Natural killer cell (primary cell): ENCODE results near the gene RTP5. TPM values are rescaled to one million over a fixed set of nuclear protein-coding genes. Genes with fewer than 3 reads are reported as not detected.
"Not testable (repeated sequence)": the region's sequence is repeated elsewhere in the genome, so short reads cannot be mapped to it uniquely, and the experiment has no call there.

Experiments
- ATAC-seq, 3 donors: fragments of 150-1000 bp in 2 of 3; fragments of 200-7000 bp in 1 of 3; cut with Tn5 transposase; 1 replicate in 1 of 3; 2 replicates in 2 of 3; pipeline ENCODE4 v1.10.0; 2021; ENCODE audit warnings: mild to moderate bottlenecking in 2 of 3, moderate library complexity in 2 of 3
- DNase-seq, 2 donors: peaks; one replicate each; pipeline versions ENCODE4 v3.0.0 to v3.0.0-alpha.2; 2013 to 2021; ENCODE audit warnings: mixed read lengths in 1 of 2
- H3K27ac ChIP-seq: one replicate; pipeline ENCODE4 v1.5.1; 2013; ENCODE audit warnings: mild to moderate bottlenecking, low read length
- H3K27me3 ChIP-seq: one replicate; pipeline ENCODE4 v1.6.1; 2013; ENCODE audit warnings: low read length; ENCODE audit not compliant: control insufficient read depth, insufficient read depth
- H3K36me3 ChIP-seq: one replicate; pipeline ENCODE4 v1.6.1; 2013; ENCODE audit warnings: low read length; ENCODE audit not compliant: control insufficient read depth, insufficient read depth
- H3K4me1 ChIP-seq: one replicate; pipeline ENCODE4 v1.6.1; 2013; ENCODE audit warnings: low read length; ENCODE audit not compliant: control insufficient read depth, insufficient read depth
- H3K4me3 ChIP-seq: one replicate; pipeline ENCODE4 v1.5.1; 2013; ENCODE audit warnings: low read length
- H3K9me3 ChIP-seq: one replicate; pipeline ENCODE4 v1.6.1; 2013; ENCODE audit warnings: low read length; ENCODE audit not compliant: control insufficient read depth, insufficient read depth
- H3K27ac Mint-ChIP-seq, 2 donors: one replicate each; pipeline ENCODE4 v1.8.0; 2022; ENCODE audit warnings: mild to moderate bottlenecking in 2 of 2, mixed read lengths in 2 of 2, moderate library complexity in 1 of 2
- H3K27me3 Mint-ChIP-seq, 2 donors: one replicate each; pipeline ENCODE4 v1.8.0; 2022; ENCODE audit warnings: low read depth in 2 of 2, mixed read lengths in 2 of 2
- H3K36me3 Mint-ChIP-seq: one replicate; pipeline ENCODE4 v1.8.0; 2022; ENCODE audit warnings: mixed read lengths
- H3K4me1 Mint-ChIP-seq, 2 donors: one replicate each; pipeline ENCODE4 v1.8.0; 2022; ENCODE audit warnings: mixed read lengths in 2 of 2
- H3K4me3 Mint-ChIP-seq: one replicate; pipeline ENCODE4 v1.8.0; 2022; ENCODE audit warnings: mild to moderate bottlenecking, moderate library complexity, mixed read lengths
- H3K9me3 Mint-ChIP-seq, 2 donors: one replicate each; pipeline ENCODE4 v1.8.0; 2022; ENCODE audit warnings: mixed read lengths in 2 of 2
- CTCF ChIP-seq: fragments of 200-600 bp; IDR thresholded peaks from one replicate; pipeline ENCODE4 v1.8.0; 2022; ENCODE audit warnings: antibody characterized with exemption
- WGBS: methylation state at CpG from one replicate; pipeline ENCODE4 v1.1.7; 2013; ENCODE audit warnings: missing lambda C conversion rate; ENCODE audit not compliant: insufficient coverage; 5-methylcytosine and 5-hydroxymethylcytosine counted together
- intact Hi-C: fragments of 100-400 bp; cut with micrococcal nuclease; formaldehyde crosslinking; loops from one replicate; pipeline ENCODE4 v1.14.2; 2022
- total RNA-seq, 4 donors: library from RNA; stranded (reverse); fragments of 120-200 nt in 1 of 4; gene quantifications; one replicate each; pipeline versions ENCODE4 v1.2.3 to v1.2.4, GENCODE V29; 2013 to 2022

The RTP5 gene
- total RNA-seq, 3 donors from 2014 or later (not counting 1 experiment from before 2014, with no cell fraction given) = 0.47 to 1.7 (median 0.68) TPM

- Histone ChIP-seq H3K4me1 (no peaks in the 10 kb centered on the region), H3K36me3 (no peaks in the 10 kb centered on the region), H3K27ac (no peak overlapping the region), H3K27me3 (no peaks in the 10 kb centered on the region), H3K4me3 (no peak overlapping the region), H3K9me3 (no peaks in the 10 kb centered on the region)
- H3K4me3 Mint-ChIP-seq = no peak overlapping the region
- H3K9me3 Mint-ChIP-seq = peaks cover 0 to 3% of the 10 kb centered on the region in 2 donors
- intact Hi-C loops = no loop called here
- H3K27ac Mint-ChIP-seq = no peak overlapping the region
- DNase-seq (no peak), ATAC-seq (no peak)
- no peak for TF ChIP-seq CTCF
- peaks cover 0 to 12% of the 10 kb centered on the region in 2 donors for H3K27me3 Mint-ChIP-seq
- 91% methylated on average over 10 of the region's 10 CpGs for WGBS
- peaks cover 0 to 6% of the 10 kb centered on the region in 2 donors for H3K4me1 Mint-ChIP-seq
- H3K36me3 Mint-ChIP-seq = no peaks in the 10 kb centered on the region
Observed at GRCh38 chr2:241911551-241911950, 42.0 kb downstream of the RTP5 start.

- Mint-ChIP-seq H3K36me3 (no peaks in the 10 kb centered on the region), H3K4me3 (no peak overlapping the region), H3K9me3 (peaks cover 0 to 3% of the 10 kb centered on the region in 2 donors), H3K4me1 (peaks cover 0 to 6% of the 10 kb centered on the region in 2 donors), H3K27ac (no peak overlapping the region), H3K27me3 (peaks cover 0 to 12% of the 10 kb centered on the region in 2 donors)
- WGBS = 94% methylated on average over 17 of the region's 17 CpGs
- Histone ChIP-seq H3K4me3 (no peak overlapping the region), H3K4me1 (no peaks in the 10 kb centered on the region), H3K27me3 (no peaks in the 10 kb centered on the region), H3K27ac (no peak overlapping the region), H3K9me3 (no peaks in the 10 kb centered on the region), H3K36me3 (no peaks in the 10 kb centered on the region)
- no peak for ATAC-seq
- intact Hi-C loops = no loop called here
- no peak for TF ChIP-seq CTCF
- no peak for DNase-seq
Observed at GRCh38 chr2:241912021-241912555, 42.6 kb downstream of the RTP5 start.

GRCh38 chr2:241913703-241914102, 44.2 kb downstream of the RTP5 start:
- H3K4me1 ChIP-seq = no peaks in the 10 kb centered on the region
- DNase-seq (no peak), ATAC-seq (no peak)
- intact Hi-C loops = no loop called here
- Mint-ChIP-seq H3K4me1 (peaks cover 0 to 6% of the 10 kb centered on the region in 2 donors), H3K4me3 (no peak overlapping the region), H3K27ac (no peak overlapping the region), H3K36me3 (no peaks in the 10 kb centered on the region), H3K27me3 (peaks cover 0 to 12% of the 10 kb centered on the region in 2 donors), H3K9me3 (peaks cover 0 to 3% of the 10 kb centered on the region in 2 donors)
- no peaks in the 10 kb centered on the region for H3K36me3 ChIP-seq
- WGBS = 97% methylated on average over 4 of the region's 4 CpGs
- no peak for TF ChIP-seq CTCF
- no peak overlapping the region for H3K4me3 ChIP-seq
- no peaks in the 10 kb centered on the region for H3K9me3 ChIP-seq
- H3K27ac ChIP-seq = no peak overlapping the region
- no peaks in the 10 kb centered on the region for H3K27me3 ChIP-seq

- WGBS = 90% methylated on average over 13 of the region's 13 CpGs
- DNase-seq (no peak), ATAC-seq (no peak)
- peaks cover 0 to 3% of the 10 kb centered on the region in 2 donors for H3K9me3 Mint-ChIP-seq
- peaks cover 0 to 6% of the 10 kb centered on the region in 2 donors for H3K4me1 Mint-ChIP-seq
- H3K27me3 Mint-ChIP-seq = peaks cover 0 to 12% of the 10 kb centered on the region in 2 donors
- H3K36me3 Mint-ChIP-seq = no peaks in the 10 kb centered on the region
- no peak overlapping the region for H3K4me3 Mint-ChIP-seq
- TF ChIP-seq CTCF = no peak
- Histone ChIP-seq H3K27me3 (no peaks in the 10 kb centered on the region), H3K27ac (no peak overlapping the region), H3K36me3 (no peaks in the 10 kb centered on the region), H3K4me1 (no peaks in the 10 kb centered on the region), H3K9me3 (no peaks in the 10 kb centered on the region), H3K4me3 (no peak overlapping the region)
- no peak overlapping the region for H3K27ac Mint-ChIP-seq
- intact Hi-C loops = no loop called here
Observed at GRCh38 chr2:241914542-241914941, 45.0 kb downstream of the RTP5 start.

GRCh38 chr2:241921631-241922030, 52.1 kb downstream of the RTP5 start:
- H3K36me3 ChIP-seq, H3K36me3 Mint-ChIP-seq, ATAC-seq, intact Hi-C loops, H3K27ac Mint-ChIP-seq, H3K9me3 Mint-ChIP-seq, DNase-seq, H3K4me3 ChIP-seq, H3K9me3 ChIP-seq, H3K27me3 Mint-ChIP-seq, H3K4me3 Mint-ChIP-seq, H3K27ac ChIP-seq, H3K27me3 ChIP-seq: not testable (repeated sequence)
- peaks cover 25 to 37% of the 10 kb centered on the region in 2 donors for H3K4me1 Mint-ChIP-seq
- H3K4me1 ChIP-seq = peaks cover 34% of the 10 kb centered on the region
- 92% methylated on average over 8 of the region's 9 CpGs for WGBS
